Cardiac muscle cell (in vitro differentiated cells and primary cell): ENCODE measurements around the gene CMIP. TPM values are rescaled to one million over a fixed set of nuclear protein-coding genes. Genes with fewer than 3 reads are reported as not detected.
A peak's percentile ranks its signal among the peaks of the same experiment; 100 is the strongest.

Experiments
- DNase-seq, 2 donors: peaks; one replicate each; pipeline versions ENCODE4 v3.0.0 to v3.0.0-alpha.2; 2010 to 2017; ENCODE audit warnings: low read depth in 1 of 2, low spot score in 1 of 2
- H3K27ac ChIP-seq: fragments of 200-600 bp; sonication (generic); 2 replicates; pipeline ENCODE4 v1.5.1; 2016
- H3K27me3 ChIP-seq: fragments of 200-600 bp; sonication (generic); 2 replicates; pipeline ENCODE4 v1.6.0; 2016; ENCODE audit warnings: control low read depth
- H3K36me3 ChIP-seq: fragments of 200-600 bp; sonication (generic); 2 replicates; pipeline ENCODE4 v1.5.1; 2016; ENCODE audit warnings: control low read depth
- H3K4me1 ChIP-seq: fragments of 200-600 bp; sonication (generic); 2 replicates; pipeline ENCODE4 v1.8.1; 2017; ENCODE audit warnings: low read depth, mild to moderate bottlenecking, mixed run types
- H3K4me3 ChIP-seq: fragments of 200-600 bp; sonication (generic); 2 replicates; pipeline ENCODE4 v1.5.1; 2016; ENCODE audit warnings: mild to moderate bottlenecking
- H3K9me3 ChIP-seq: fragments of 200-600 bp; sonication (generic); 2 replicates; pipeline ENCODE4 v1.5.1; 2017; ENCODE audit warnings: low read depth, mild to moderate bottlenecking, control low read depth
- CTCF ChIP-seq: IDR thresholded peaks from 2 replicates; pipeline ENCODE4 v1.5.1; 2012; ENCODE audit warnings: low read depth, mild to moderate bottlenecking, low read length
- polyA plus RNA-seq: library from polyadenylated mRNA; unstranded; fragments of >200 nt; fragmentation: Nextera tagmentation; extraction: Ambion mirVana; gene quantifications from 2 replicates; pipeline ENCODE4 v1.2.1, GENCODE V29; 2016
- total RNA-seq: library from RNA; depleted of rRNA; stranded (reverse); fragments of >200 nt; gene quantifications from 2 replicates; pipeline ENCODE4 v1.2.3, GENCODE V29; 2016

CMIP gene
- total and polyA plus RNA-seq, 2 experiments from 2014 or later, result 1.8 to 22.2 TPM

- H3K27ac ChIP-seq, result peak overlapping the region; percentile 95
These were observed 201.3 kb downstream of the CMIP start for GRCh38 chr16:81645925-81646324.

DNA sequence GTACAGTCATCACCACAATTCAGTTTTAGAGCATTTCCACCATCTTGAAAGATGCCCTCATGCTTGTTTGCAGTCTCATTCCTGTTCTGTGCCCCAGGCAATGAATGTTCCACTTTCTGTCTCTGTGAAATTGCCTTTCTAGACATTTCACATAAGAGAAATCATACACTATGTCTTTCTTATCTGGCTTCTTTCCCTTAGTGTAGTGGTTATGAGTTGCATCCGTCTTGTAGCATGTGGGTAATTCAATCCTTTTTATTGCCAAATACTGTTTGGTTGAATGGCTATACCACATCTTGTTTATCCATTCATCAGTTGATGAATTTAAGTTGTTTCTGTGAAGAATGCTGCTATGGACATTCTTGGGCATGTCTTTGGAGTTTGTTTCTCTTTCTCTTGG, 202.0 kb downstream of the CMIP start:
- TF ChIP-seq CTCF, result no peak
- no peak for DNase-seq
- no peak overlapping the region for H3K4me3 ChIP-seq
- no peaks in the 10 kb centered on the region for H3K27me3 ChIP-seq
- H3K36me3 ChIP-seq, result no peaks in the 10 kb centered on the region
- no peak overlapping the region for H3K27ac ChIP-seq
- H3K9me3 ChIP-seq, result no peaks in the 10 kb centered on the region
- peaks cover 37% of the 10 kb centered on the region for H3K4me1 ChIP-seq

More at GRCh38 chr16:81645925-81646324, 201.3 kb downstream of the CMIP start:
- Histone ChIP-seq H3K4me1 (peaks cover 31% of the 10 kb centered on the region), H3K36me3 (no peaks in the 10 kb centered on the region), H3K9me3 (no peaks in the 10 kb centered on the region), H3K4me3 (no peak overlapping the region), H3K27me3 (no peaks in the 10 kb centered on the region)
- no peak for DNase-seq
- TF ChIP-seq CTCF, result no peak

DNA sequence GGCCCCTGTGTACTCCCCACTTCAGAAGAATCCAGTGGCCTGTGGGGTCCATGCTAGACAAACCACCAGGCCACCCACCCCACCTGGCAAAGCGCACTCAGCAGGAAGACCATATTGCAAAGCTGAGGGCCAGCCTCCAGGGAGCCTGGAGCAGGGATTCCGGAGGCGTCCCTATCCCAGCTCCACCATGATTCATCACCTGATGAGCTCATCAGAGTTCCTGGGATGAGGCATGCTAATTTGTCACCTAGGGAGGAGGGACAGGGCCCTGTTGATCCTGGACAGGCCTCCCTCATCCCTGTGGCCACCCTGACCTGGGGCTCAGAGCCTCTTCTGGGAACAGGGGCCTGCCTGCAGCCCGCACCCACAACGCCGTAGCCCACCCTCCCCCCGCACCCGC, 202.9 kb downstream of the CMIP start:
- Histone ChIP-seq H3K4me3 (no peak overlapping the region), H3K27me3 (no peaks in the 10 kb centered on the region), H3K27ac (no peak overlapping the region), H3K4me1 (peaks cover 47% of the 10 kb centered on the region), H3K36me3 (no peaks in the 10 kb centered on the region), H3K9me3 (no peaks in the 10 kb centered on the region)
- no peak for DNase-seq
- TF ChIP-seq CTCF, result no peak

- DNase-seq, result no peak
- no peak for TF ChIP-seq CTCF
- peaks cover 37% of the 10 kb centered on the region for H3K4me1 ChIP-seq
These were observed 205.1 kb downstream of the CMIP start for GRCh38 chr16:81649561-81650184.

DNA sequence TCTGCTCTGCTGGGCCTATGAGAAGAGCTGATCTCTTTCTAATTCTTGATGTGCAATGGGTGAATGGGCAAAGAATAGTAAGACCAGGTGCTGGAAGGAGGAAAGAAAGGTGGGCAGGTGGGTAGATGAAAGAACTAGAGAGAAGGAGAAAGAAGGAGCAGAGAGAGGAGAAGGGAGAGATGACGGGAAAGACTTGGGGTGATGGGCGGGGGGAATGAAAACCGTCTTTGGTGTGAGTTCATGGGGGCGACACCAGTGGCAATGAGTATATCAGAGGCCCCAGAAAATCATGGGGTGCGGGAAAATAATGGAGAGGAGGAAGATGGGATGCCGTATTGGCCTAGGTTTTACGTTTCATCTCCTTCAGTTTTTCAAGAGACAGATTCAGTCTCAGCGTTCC, 205.7 kb downstream of the CMIP start:
- Histone ChIP-seq H3K4me1 (peaks cover 31% of the 10 kb centered on the region), H3K9me3 (no peaks in the 10 kb centered on the region), H3K27me3 (no peaks in the 10 kb centered on the region), H3K4me3 (no peak overlapping the region), H3K36me3 (no peaks in the 10 kb centered on the region), H3K27ac (peak overlapping the region; percentile 82)
- TF ChIP-seq CTCF, result no peak
- DNase-seq, result no peak

More at GRCh38 chr16:81649561-81650184, 205.1 kb downstream of the CMIP start:
- H3K27me3 ChIP-seq, result no peaks in the 10 kb centered on the region
- H3K9me3 ChIP-seq, result no peaks in the 10 kb centered on the region
- no peaks in the 10 kb centered on the region for H3K36me3 ChIP-seq
- no peak overlapping the region for H3K4me3 ChIP-seq
- no peak overlapping the region for H3K27ac ChIP-seq
